ENCODE measurements around the gene ACTL7B. TPM values are rescaled to one million over a fixed set of nuclear protein-coding genes. Genes with fewer than 3 reads are reported as not detected.

The ACTL7B gene
- total RNA-seq, 1 experiment from 2014 or later: not detected

DNA sequence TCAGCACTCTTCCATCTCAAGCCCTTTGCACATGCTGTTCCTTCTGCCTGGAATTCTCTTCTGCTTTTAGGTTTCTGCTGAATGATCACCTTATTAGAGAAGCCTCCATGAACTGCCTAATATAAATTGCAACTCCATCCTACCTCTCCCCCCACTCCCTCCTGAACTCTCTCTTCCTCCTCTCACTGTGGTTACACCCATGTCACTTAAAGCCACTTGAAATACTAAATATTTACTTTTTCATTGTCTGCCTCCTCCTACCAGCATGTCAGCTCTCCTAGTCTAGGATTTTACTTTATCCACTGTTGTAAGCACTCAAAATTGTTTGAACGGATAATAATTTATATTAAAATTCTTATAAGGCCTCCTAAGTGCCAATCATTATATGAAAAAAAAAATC, 43.8 kb downstream of the ACTL7B start:
- POLR2A ChIA-PET: no interaction called here
- Mint-ChIP-seq H3K36me3 (ENCODE audit: insufficient read depth, unreplicated experiment) (peaks cover 6% of the 10 kb centered on the region), H3K9me3 (ENCODE audit: unreplicated experiment) (no peaks in the 10 kb centered on the region), H3K4me1 (ENCODE audit: insufficient read depth, unreplicated experiment) (peaks cover 9% of the 10 kb centered on the region), H3K27ac (ENCODE audit: low read depth, unreplicated experiment) (no peak overlapping the region), H3K4me3 (ENCODE audit: unreplicated experiment) (no peak overlapping the region), H3K27me3 (ENCODE audit: insufficient read depth, unreplicated experiment) (no peaks in the 10 kb centered on the region)
- BruUV-seq (replicated peaks): no TSS peak
- TF ChIP-seq, protein P1, sequence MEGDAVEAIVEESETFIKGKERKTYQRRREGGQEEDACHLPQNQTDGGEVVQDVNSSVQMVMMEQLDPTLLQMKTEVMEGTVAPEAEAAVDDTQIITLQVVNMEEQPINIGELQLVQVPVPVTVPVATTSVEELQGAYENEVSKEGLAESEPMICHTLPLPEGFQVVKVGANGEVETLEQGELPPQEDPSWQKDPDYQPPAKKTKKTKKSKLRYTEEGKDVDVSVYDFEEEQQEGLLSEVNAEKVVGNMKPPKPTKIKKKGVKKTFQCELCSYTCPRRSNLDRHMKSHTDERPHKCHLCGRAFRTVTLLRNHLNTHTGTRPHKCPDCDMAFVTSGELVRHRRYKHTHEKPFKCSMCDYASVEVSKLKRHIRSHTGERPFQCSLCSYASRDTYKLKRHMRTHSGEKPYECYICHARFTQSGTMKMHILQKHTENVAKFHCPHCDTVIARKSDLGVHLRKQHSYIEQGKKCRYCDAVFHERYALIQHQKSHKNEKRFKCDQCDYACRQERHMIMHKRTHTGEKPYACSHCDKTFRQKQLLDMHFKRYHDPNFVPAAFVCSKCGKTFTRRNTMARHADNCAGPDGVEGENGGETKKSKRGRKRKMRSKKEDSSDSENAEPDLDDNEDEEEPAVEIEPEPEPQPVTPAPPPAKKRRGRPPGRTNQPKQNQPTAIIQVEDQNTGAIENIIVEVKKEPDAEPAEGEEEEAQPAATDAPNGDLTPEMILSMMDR (IDR thresholded peaks at IDR 0.05; ENCODE audit: unreplicated experiment): no peak
- intact Hi-C loops (cut with micrococcal nuclease): loop anchor here (5.0 kb wide), 2 partner anchors 35 to 1330 kb away; no protein-coding TSS in a partner anchor
- CTCF ChIA-PET: interaction anchor here (0.8 to 4.2 kb wide), 2 partner anchors 34 to 1333 kb away, joined by 4 to 26 read pairs; no protein-coding TSS in a partner anchor
- no peak for DNase-seq (ENCODE audit: unreplicated experiment)

DNA sequence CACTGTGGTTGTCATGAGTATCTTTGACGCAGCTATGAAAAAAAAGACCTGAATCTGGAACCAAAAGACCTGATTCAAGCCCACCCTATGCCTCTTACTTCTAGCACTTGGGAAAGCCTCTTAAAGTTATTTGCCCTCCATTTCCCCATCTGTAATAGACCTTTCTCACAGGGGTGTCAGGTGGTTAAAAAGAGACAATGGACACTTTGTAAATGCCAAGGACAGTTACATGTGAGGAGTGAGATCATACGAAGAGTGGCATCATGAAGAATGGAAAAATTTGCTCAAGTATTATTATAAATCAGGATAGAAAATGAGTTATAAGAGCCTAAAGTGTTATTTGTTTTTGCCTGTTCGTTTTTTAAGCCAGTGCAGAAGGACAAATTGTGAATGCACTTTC, 46.5 kb downstream of the ACTL7B start:
- CTCF ChIA-PET: interaction anchor here (0.7 to 1.0 kb wide), 3 partner anchors 206 to 605 kb away, joined by 3 read pairs; no protein-coding TSS in a partner anchor

More for the DNA sequence above, 46.5 kb downstream of the ACTL7B start:
- H3K9me3 Mint-ChIP-seq (ENCODE audit: unreplicated experiment): no peaks in the 10 kb centered on the region
- H3K36me3 Mint-ChIP-seq (ENCODE audit: insufficient read depth, unreplicated experiment): peaks cover 6% of the 10 kb centered on the region
- H3K4me1 Mint-ChIP-seq (ENCODE audit: insufficient read depth, unreplicated experiment): peaks cover 9% of the 10 kb centered on the region
- TF ChIP-seq, protein P1 (IDR thresholded peaks at IDR 0.05; ENCODE audit: unreplicated experiment): no peak
- no TSS peak for BruUV-seq (replicated peaks)
- no peaks in the 10 kb centered on the region for H3K27me3 Mint-ChIP-seq (ENCODE audit: insufficient read depth, unreplicated experiment)
- POLR2A ChIA-PET: interaction anchor here (0.7 kb wide), 1 partner anchor 224 kb away, joined by 4 read pairs; no protein-coding TSS in a partner anchor
- intact Hi-C loops (cut with micrococcal nuclease): no loop called here
- DNase-seq (ENCODE audit: unreplicated experiment): no peak
- no peak overlapping the region for H3K4me3 Mint-ChIP-seq (ENCODE audit: unreplicated experiment)
- no peak overlapping the region for H3K27ac Mint-ChIP-seq (ENCODE audit: low read depth, unreplicated experiment)

Other genes starting within 250 kb of the ACTL7B start
- gene ACTL7A, start 6.3 kb upstream of the ACTL7B start, total RNA-seq (2022): not detected in 2 replicates
- gene ELP1, start 78.1 kb upstream of the ACTL7B start, total RNA-seq (2022): 36.9 and 39.6 TPM in 2 replicates
- 39.4 and 45.5 TPM in 2 replicates for gene ABITRAM, start 78.4 kb upstream of the ACTL7B start, total RNA-seq (2022)
- 48.6 and 85.6 TPM in 2 replicates for gene CTNNAL1, start 157.5 kb upstream of the ACTL7B start, total RNA-seq (2022)